Endothelial cell (in vitro differentiated cells): ENCODE results near the gene NOTO. TPM values are rescaled to one million over a fixed set of nuclear protein-coding genes. Genes with fewer than 3 reads are reported as not detected.

ENCODE experiments used
- DNase-seq: peaks from one replicate; pipeline ENCODE4 v3.0.0; 2021; ENCODE audit warnings: low spot score
- H3K27ac Mint-ChIP-seq: one replicate; pipeline ENCODE4 v1.8.0; 2021; ENCODE audit warnings: mixed read lengths, inconsistent platforms; ENCODE audit not compliant: unreplicated experiment
- H3K27me3 Mint-ChIP-seq: one replicate; pipeline ENCODE4 v1.8.0; 2021; ENCODE audit warnings: mild to moderate bottlenecking, moderate library complexity, mixed read lengths, inconsistent platforms; ENCODE audit not compliant: unreplicated experiment
- H3K36me3 Mint-ChIP-seq: one replicate; pipeline ENCODE4 v1.8.0; 2021; ENCODE audit warnings: mild to moderate bottlenecking, low read depth, mixed read lengths, inconsistent platforms; ENCODE audit not compliant: unreplicated experiment
- H3K4me1 Mint-ChIP-seq: one replicate; pipeline ENCODE4 v1.8.0; 2021; ENCODE audit warnings: mild to moderate bottlenecking, mixed read lengths, inconsistent platforms; ENCODE audit not compliant: unreplicated experiment
- H3K4me3 Mint-ChIP-seq: one replicate; pipeline ENCODE4 v1.8.0; 2021; ENCODE audit warnings: mild to moderate bottlenecking, mixed read lengths, inconsistent platforms; ENCODE audit not compliant: unreplicated experiment
- H3K9me3 Mint-ChIP-seq: one replicate; pipeline ENCODE4 v1.8.0; 2021; ENCODE audit warnings: mixed read lengths, inconsistent platforms; ENCODE audit not compliant: unreplicated experiment
- total RNA-seq: library from RNA; stranded (reverse); fragmentation: NEBNext Ultra II Directional; extraction: Animal tissue kit (Norgen Biotek cat#: 25700); gene quantifications from one replicate; pipeline ENCODE4 v1.2.1, GENCODE V29; 2021; ENCODE audit not compliant: unreplicated experiment
- TF ChIP-seq, protein P1 (sequence below): fragments of 200-600 bp; sonication (generic); IDR thresholded peaks from one replicate; pipeline ENCODE4 v1.5.0; 2021; ENCODE audit warnings: antibody characterized with exemption; ENCODE audit not compliant: unreplicated experiment

The NOTO gene
- total RNA-seq, 1 donor from 2014 or later: not detected

DNA sequence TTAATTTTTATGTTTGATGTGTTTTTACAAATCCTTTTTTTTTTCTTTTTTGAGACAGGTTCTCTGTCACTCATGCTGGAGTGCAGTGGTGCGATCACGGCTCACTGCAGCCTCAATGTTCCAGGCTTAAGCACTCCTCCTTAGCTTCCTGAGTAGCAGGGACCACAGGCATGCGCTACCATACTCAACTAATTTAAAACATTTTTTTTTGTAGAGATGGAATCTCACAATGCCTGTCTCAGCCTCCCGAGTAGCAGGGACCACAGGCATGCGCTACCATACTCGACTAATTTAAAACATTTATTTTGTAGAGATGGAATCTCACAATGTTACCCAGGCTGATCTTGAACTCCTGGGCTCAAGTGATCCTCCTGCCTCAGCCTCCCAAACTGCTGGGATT, 3.2 kb downstream of the NOTO start:
- no peaks in the 10 kb centered on the region for H3K9me3 Mint-ChIP-seq
- H3K36me3 Mint-ChIP-seq: peaks cover 7% of the 10 kb centered on the region
- peaks cover 14% of the 10 kb centered on the region for H3K27me3 Mint-ChIP-seq
- no peak for DNase-seq
- H3K4me3 Mint-ChIP-seq: no peak overlapping the region
- H3K27ac Mint-ChIP-seq: no peak overlapping the region
- H3K4me1 Mint-ChIP-seq: no peaks in the 10 kb centered on the region
- TF ChIP-seq, protein P1, sequence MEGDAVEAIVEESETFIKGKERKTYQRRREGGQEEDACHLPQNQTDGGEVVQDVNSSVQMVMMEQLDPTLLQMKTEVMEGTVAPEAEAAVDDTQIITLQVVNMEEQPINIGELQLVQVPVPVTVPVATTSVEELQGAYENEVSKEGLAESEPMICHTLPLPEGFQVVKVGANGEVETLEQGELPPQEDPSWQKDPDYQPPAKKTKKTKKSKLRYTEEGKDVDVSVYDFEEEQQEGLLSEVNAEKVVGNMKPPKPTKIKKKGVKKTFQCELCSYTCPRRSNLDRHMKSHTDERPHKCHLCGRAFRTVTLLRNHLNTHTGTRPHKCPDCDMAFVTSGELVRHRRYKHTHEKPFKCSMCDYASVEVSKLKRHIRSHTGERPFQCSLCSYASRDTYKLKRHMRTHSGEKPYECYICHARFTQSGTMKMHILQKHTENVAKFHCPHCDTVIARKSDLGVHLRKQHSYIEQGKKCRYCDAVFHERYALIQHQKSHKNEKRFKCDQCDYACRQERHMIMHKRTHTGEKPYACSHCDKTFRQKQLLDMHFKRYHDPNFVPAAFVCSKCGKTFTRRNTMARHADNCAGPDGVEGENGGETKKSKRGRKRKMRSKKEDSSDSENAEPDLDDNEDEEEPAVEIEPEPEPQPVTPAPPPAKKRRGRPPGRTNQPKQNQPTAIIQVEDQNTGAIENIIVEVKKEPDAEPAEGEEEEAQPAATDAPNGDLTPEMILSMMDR: no peak

- Mint-ChIP-seq H3K4me1 (no peaks in the 10 kb centered on the region), H3K27me3 (peaks cover 14% of the 10 kb centered on the region), H3K36me3 (peaks cover 4% of the 10 kb centered on the region), H3K9me3 (no peaks in the 10 kb centered on the region), H3K4me3 (no peak overlapping the region), H3K27ac (no peak overlapping the region)
- DNase-seq: no peak
- TF ChIP-seq, protein P1: no peak
Measured at GRCh38 chr2:73208258-73208657, 5.9 kb downstream of the NOTO start.

DNA sequence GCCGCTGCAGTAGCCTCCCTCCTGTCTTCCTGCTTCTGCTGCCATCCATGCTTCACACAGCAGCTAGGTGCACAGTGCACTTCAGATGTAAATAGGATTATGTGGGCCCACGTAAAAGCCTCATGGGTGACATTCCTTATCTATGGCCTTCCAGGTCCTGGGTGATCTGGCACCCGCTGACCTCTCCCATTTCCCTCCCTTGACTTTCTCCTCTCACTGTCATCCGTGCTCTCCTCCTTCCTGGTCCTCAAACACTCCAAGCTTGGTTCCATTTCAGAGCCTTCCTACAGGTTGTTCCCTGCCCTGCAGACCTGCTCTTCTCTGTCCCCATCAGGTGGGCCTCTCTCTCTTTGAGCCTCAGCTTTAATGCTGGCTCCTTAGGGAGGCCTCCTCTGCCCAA, 7.6 kb downstream of the NOTO start:
- Mint-ChIP-seq H3K9me3 (no peaks in the 10 kb centered on the region), H3K4me1 (peaks cover 13% of the 10 kb centered on the region), H3K4me3 (no peak overlapping the region), H3K36me3 (peaks cover 3% of the 10 kb centered on the region), H3K27me3 (peaks cover 10% of the 10 kb centered on the region), H3K27ac (no peak overlapping the region)
- DNase-seq: no peak
- TF ChIP-seq, protein P1: no peak

GRCh38 chr2:73210696-73211095, 8.3 kb downstream of the NOTO start:
- no peaks in the 10 kb centered on the region for H3K9me3 Mint-ChIP-seq
- H3K4me1 Mint-ChIP-seq: peaks cover 19% of the 10 kb centered on the region
- H3K27me3 Mint-ChIP-seq: peaks cover 10% of the 10 kb centered on the region
- H3K27ac Mint-ChIP-seq: no peak overlapping the region
- DNase-seq: no peak
- TF ChIP-seq, protein P1: no peak
- no peak overlapping the region for H3K4me3 Mint-ChIP-seq
- H3K36me3 Mint-ChIP-seq: peaks cover 3% of the 10 kb centered on the region

GRCh38 chr2:73212098-73212447, 9.7 kb downstream of the NOTO start:
- peaks cover 10% of the 10 kb centered on the region for H3K27me3 Mint-ChIP-seq
- H3K9me3 Mint-ChIP-seq: no peaks in the 10 kb centered on the region
- H3K4me3 Mint-ChIP-seq: no peak overlapping the region
- TF ChIP-seq, protein P1: no peak
- peaks cover 3% of the 10 kb centered on the region for H3K36me3 Mint-ChIP-seq
- no peak for DNase-seq
- no peak overlapping the region for H3K27ac Mint-ChIP-seq
- peaks cover 19% of the 10 kb centered on the region for H3K4me1 Mint-ChIP-seq
